ENCODE results near the gene ANKS1B.

Gene ANKS1B

DNA sequence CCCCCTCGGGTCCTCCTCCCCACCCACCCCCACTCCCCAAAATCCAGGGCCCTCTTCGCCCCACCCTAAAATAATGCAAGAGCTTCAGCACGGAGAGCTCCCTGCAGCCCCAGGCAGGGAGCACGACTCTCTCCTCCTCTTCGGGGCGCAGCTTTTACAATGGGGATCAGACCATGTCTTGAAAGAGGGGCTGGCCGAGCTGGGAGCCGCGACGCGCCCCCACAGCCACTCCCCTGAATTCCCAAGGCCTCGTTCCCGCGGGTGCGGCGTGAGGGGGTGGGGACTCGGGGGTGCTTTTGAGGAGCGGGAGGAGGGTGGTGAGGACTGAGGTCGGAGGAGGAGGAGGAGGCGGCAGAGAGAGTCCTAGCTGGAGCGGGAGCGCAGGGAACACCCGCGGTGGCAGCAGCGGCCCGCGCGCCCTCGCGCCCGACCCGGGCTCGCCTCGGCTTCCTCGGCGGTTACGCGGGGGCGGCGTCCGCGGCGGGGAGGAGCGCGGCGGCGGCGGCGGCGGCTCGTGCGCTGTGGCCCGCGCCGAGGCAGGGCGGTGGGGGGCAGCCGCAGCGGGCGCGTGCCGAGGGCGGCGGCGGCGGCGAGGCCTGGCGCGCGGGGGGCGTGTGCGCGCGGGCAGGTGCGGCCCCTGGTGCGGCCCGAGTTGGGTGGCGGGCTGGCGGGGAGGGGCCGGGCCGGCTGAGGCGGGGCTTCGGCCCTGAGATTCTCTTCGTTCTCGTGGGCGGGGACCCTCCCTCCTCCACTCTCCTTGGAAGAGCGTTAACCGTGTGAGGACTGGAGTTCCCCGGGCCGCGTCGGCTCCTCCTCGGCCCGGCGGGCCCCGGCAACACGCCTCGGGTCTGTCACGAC, at the start of gene ANKS1B:
TSS of gene ANKS1B (minus strand) at position 666 of the 858 bp plus-strand sequence. CDS start 699 bp downstream, outside the sequence.
- TF ChIP-seq, protein P1, sequence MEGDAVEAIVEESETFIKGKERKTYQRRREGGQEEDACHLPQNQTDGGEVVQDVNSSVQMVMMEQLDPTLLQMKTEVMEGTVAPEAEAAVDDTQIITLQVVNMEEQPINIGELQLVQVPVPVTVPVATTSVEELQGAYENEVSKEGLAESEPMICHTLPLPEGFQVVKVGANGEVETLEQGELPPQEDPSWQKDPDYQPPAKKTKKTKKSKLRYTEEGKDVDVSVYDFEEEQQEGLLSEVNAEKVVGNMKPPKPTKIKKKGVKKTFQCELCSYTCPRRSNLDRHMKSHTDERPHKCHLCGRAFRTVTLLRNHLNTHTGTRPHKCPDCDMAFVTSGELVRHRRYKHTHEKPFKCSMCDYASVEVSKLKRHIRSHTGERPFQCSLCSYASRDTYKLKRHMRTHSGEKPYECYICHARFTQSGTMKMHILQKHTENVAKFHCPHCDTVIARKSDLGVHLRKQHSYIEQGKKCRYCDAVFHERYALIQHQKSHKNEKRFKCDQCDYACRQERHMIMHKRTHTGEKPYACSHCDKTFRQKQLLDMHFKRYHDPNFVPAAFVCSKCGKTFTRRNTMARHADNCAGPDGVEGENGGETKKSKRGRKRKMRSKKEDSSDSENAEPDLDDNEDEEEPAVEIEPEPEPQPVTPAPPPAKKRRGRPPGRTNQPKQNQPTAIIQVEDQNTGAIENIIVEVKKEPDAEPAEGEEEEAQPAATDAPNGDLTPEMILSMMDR (IDR thresholded peaks at IDR 0.05) = no peak; the same call in 1 of the 2 replicates

DNA sequence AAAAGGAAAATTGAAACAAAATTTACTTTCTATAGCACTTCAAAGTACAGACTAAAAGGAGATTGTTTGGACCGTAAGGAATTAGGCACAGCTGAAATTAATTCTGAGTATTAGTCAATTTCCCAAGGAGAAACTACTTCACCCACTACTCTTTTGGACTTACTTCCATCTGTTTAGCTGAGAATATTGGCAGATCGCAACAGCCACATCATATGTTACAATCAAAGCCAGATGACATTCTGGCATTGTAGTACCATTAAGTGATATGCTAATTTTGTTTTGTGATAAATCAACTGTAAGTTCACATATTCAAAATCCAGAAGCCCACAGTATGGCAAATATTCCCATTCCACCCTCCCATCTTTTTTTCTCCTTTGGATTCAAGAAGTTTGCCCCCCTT, 47.1 kb upstream of the ANKS1B start:
- TF ChIP-seq, protein P1 (IDR thresholded peaks at IDR 0.05) = no peak

DNA sequence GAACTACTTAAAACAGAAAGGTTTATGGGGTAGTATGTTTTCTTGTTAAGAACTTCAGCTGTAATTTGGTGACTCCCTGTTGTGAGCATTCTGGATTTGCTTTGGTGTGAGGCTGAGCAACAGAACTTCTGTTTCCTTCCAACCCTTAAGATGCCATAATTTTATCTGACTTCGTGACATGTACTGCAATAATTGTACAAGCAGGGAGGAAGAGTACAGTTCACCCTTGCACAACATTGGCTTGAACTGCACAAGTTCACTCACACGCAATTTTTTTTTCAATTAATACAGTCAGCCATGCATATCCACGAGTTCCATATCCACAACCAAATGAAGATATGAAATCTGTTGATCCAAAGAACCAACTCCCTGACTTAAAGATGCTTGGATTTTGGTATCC, 42.9 kb upstream of the ANKS1B start:
- TF ChIP-seq, protein P1 (IDR thresholded peaks at IDR 0.05) = no peak

DNA sequence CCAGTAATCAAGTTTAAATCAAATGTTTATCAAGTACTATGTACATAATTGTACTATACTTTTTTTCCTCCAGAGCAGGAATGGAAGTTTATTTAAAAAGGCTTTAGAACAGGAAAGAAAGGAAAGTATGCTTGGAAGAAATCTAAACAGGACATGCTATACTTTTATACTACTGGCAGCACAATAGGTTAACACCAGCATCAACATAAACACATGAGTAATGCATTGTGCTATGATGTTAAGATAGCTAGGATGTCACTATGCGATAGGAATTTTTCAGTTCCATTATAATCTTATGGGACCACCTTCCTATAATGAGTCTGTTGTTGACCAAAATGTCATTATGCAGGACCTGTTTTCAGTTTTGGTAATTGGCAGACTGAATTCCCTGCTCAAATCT, 41.5 kb upstream of the ANKS1B start:
- TF ChIP-seq, protein P1 (IDR thresholded peaks at IDR 0.05) = no peak

DNA sequence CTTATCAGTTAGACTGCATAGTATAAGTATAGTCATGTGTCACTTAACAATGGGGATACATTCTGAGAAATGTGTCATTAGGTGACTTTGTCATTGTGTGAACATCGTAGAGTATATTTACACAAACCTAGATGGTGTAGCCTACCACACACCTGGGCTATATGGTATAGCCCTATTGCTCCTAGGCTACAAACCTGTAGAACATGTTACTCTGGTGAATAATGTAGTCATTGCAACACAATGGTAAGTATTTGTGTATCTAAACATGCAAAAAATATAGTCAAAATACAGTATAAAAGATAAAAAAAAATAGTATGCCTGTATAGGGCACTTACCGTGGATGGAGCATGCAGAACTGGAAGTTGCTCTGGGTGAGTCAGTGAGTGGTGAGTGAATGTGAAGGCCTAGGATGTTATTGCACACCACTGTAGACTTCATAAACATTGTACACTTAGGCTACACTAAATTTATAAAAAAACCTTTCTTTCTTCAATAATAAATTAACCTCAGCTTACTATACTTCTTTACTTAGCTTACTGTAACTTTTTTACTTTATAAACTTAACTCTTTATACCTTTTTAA, 40.3 kb upstream of the ANKS1B start:
- TF ChIP-seq, protein P1 (IDR thresholded peaks at IDR 0.05) = no peak

DNA sequence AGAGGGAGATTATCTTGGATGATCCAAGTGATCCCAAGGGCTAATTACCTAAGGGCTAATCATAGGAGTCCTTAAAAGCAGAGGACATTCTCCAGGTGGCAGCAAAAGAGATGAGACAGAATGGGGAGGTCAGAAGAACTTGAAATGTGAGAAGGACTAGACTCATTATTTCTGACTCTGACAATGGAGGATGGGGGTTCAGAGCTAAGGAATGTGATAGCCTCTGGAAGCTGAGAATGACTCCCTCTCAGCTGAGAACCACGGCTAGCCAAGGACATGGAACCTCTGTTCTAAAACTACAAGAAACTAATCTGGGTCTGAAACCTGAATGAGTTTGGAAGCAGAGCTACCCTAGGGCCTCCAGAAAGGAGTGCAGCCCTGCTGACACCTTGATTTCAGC, 35.6 kb upstream of the ANKS1B start:
- TF ChIP-seq, protein P1 (IDR thresholded peaks at IDR 0.05) = no peak

DNA sequence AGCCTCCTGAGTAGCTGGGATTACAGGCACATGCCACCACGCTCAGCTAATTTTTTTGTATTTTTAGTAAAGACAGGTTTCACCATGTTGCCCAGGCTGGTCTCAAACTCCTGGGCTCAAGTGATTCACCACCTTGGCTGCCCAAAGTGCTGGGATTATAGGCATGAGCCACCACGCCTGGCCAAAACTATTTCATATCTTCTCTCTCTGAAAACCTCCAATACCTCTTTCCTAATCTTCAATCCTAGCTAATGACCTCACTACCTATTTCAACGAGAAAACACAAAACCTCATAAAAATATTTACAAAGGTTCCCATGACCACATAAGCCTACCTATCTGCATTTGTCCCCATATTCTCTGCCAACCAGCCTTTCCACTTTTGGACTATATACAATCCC, 32.3 kb upstream of the ANKS1B start:
- TF ChIP-seq, protein P1 (IDR thresholded peaks at IDR 0.05) = no peak
